ENCODE measurements around the gene TMPRSS4. TPM values are rescaled to one million over a fixed set of nuclear protein-coding genes. Genes with fewer than 3 reads are reported as not detected.

The TMPRSS4 gene
- total and polyA plus RNA-seq, 9 of the 15 experiments (the other 6 are each of a cell fraction or from before 2014, with no cell fraction given), result 4.0 to 10.0 (median 5.6) TPM

DNA sequence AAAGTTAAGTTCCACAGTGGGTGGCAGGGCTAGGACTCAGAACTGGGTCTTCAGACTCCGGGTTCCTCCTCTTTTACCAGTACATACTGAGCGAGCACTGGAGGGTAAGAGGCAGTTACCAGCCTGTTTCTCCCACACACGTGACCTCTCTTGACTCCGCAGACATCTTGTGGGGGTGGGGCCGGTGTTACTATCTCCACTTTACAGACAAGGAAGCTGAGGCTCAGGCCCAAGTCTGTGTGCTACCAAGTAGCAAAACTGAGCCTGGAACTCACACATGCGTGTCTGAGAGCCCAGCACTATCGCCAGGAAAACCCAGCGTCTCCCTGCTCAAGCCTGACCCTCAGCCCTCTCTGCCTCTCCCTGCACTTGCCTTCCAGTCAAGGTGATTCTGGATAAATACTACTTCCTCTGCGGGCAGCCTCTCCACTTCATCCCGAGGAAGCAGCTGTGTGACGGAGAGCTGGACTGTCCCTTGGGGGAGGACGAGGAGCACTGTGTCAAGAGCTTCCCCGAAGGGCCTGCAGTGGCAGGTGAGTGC lies 25.9 kb downstream of the TMPRSS4 start (continued):
- peak; percentile 69; the same call in 1 of the 2 replicates for TF ChIP-seq TFAP4 (CRISPR knock-in tag; IDR thresholded peaks at IDR 0.05; ENCODE audit: borderline replicate concordance)
- TF ChIP-seq KLF1 (tag; IDR thresholded peaks at IDR 0.05), result no peak
- TF ChIP-seq NCOA1 (IDR thresholded peaks at IDR 0.05; ENCODE audit: low read depth), result peak; percentile 48
- no peak for TF ChIP-seq ZNF766 (CRISPR knock-in tag; conservative IDR thresholded peaks at IDR 0.05)
- TF ChIP-seq, protein P1, sequence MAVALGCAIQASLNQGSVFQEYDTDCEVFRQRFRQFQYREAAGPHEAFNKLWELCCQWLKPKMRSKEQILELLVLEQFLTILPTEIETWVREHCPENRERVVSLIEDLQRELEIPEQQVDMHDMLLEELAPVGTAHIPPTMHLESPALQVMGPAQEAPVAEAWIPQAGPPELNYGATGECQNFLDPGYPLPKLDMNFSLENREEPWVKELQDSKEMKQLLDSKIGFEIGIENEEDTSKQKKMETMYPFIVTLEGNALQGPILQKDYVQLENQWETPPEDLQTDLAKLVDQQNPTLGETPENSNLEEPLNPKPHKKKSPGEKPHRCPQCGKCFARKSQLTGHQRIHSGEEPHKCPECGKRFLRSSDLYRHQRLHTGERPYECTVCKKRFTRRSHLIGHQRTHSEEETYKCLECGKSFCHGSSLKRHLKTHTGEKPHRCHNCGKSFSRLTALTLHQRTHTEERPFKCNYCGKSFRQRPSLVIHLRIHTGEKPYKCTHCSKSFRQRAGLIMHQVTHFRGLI (CRISPR knock-in tag; IDR thresholded peaks at IDR 0.05), result no peak
- TF ChIP-seq, protein P2, sequence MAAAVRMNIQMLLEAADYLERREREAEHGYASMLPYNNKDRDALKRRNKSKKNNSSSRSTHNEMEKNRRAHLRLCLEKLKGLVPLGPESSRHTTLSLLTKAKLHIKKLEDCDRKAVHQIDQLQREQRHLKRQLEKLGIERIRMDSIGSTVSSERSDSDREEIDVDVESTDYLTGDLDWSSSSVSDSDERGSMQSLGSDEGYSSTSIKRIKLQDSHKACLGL (CRISPR knock-in tag; IDR thresholded peaks at IDR 0.05; ENCODE audit: borderline replicate concordance, poor library complexity, severe bottlenecking), result no peak
- TF ChIP-seq, protein P3, sequence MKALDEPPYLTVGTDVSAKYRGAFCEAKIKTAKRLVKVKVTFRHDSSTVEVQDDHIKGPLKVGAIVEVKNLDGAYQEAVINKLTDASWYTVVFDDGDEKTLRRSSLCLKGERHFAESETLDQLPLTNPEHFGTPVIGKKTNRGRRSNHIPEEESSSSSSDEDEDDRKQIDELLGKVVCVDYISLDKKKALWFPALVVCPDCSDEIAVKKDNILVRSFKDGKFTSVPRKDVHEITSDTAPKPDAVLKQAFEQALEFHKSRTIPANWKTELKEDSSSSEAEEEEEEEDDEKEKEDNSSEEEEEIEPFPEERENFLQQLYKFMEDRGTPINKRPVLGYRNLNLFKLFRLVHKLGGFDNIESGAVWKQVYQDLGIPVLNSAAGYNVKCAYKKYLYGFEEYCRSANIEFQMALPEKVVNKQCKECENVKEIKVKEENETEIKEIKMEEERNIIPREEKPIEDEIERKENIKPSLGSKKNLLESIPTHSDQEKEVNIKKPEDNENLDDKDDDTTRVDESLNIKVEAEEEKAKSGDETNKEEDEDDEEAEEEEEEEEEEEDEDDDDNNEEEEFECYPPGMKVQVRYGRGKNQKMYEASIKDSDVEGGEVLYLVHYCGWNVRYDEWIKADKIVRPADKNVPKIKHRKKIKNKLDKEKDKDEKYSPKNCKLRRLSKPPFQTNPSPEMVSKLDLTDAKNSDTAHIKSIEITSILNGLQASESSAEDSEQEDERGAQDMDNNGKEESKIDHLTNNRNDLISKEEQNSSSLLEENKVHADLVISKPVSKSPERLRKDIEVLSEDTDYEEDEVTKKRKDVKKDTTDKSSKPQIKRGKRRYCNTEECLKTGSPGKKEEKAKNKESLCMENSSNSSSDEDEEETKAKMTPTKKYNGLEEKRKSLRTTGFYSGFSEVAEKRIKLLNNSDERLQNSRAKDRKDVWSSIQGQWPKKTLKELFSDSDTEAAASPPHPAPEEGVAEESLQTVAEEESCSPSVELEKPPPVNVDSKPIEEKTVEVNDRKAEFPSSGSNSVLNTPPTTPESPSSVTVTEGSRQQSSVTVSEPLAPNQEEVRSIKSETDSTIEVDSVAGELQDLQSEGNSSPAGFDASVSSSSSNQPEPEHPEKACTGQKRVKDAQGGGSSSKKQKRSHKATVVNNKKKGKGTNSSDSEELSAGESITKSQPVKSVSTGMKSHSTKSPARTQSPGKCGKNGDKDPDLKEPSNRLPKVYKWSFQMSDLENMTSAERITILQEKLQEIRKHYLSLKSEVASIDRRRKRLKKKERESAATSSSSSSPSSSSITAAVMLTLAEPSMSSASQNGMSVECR (CRISPR knock-in tag; IDR thresholded peaks at IDR 0.05), result no peak
- TF ChIP-seq ZNF444 (CRISPR knock-in tag; IDR thresholded peaks at IDR 0.05), result no peak
- no peak for TF ChIP-seq SIN3B (IDR thresholded peaks at IDR 0.05; ENCODE audit: low read depth)
- TF ChIP-seq NR3C1 (CRISPR knock-in tag; IDR thresholded peaks at IDR 0.05), result no peak
- peak; percentile 71 for TF ChIP-seq TAL1 (IDR thresholded peaks at IDR 0.05)
- TF ChIP-seq, protein P4, sequence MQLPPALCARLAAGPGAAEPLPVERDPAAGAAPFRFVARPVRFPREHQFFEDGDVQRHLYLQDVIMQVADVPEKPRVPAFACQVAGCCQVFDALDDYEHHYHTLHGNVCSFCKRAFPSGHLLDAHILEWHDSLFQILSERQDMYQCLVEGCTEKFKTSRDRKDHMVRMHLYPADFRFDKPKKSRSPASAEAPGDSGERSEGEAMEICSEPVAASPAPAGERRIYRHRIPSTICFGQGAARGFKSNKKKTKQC (CRISPR knock-in tag; IDR thresholded peaks at IDR 0.05), result no peak
- TF ChIP-seq NEUROD1 (IDR thresholded peaks at IDR 0.05; ENCODE audit: borderline replicate concordance, low read depth, low read length, partially characterized antibody), result no peak
- no peak for TF ChIP-seq ARID3A (IDR thresholded peaks at IDR 0.05; ENCODE audit: borderline replicate concordance, low read depth, low read length)
- TF ChIP-seq, protein P5, sequence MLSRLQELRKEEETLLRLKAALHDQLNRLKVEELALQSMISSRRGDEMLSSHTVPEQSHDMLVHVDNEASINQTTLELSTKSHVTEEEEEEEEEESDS (CRISPR knock-in tag; IDR thresholded peaks at IDR 0.05), result no peak
- TF ChIP-seq ZFPM2 (CRISPR knock-in tag; IDR thresholded peaks at IDR 0.05), result no peak
- no peak for TF ChIP-seq HDAC8 (tag; IDR thresholded peaks at IDR 0.05)
